Measurements from ENCODE around the gene QSOX2.

- TF ChIP-seq CTCF (IDR thresholded peaks at IDR 0.05) (no peak), POLR2A (IDR thresholded peaks at IDR 0.05) (no peak)
Observed at GRCh38 chr9:136229096-136230065, 16.2 kb downstream of the QSOX2 start.

Measured in right lobe of liver (tissue), 4 donors.